CD4-positive, alpha-beta T cell treated with Interleukin-2 at 100 ng/mL for 4 hours (primary cell): ENCODE results near the gene LRRC4B.
A peak's percentile ranks its signal among the peaks of the same experiment; 100 is the strongest.
"Not testable (repeated sequence)": the region's sequence is repeated elsewhere in the genome, so short reads cannot be mapped to it uniquely, and the experiment has no call there.

ENCODE experiments used
- DNase-seq: peaks from one replicate; pipeline ENCODE4 v3.0.0-alpha.2; 2020; ENCODE audit warnings: low spot score

LRRC4B gene

GRCh38 chr19:50553134-50553703, 15.0 kb downstream of the LRRC4B start:
- DNase-seq = no peak

GRCh38 chr19:50552540-50552939, 15.7 kb downstream of the LRRC4B start:
- no peak for DNase-seq

GRCh38 chr19:50551715-50552187, 16.5 kb downstream of the LRRC4B start:
- no peak for DNase-seq

- no peak for DNase-seq
These were observed 17.1 kb downstream of the LRRC4B start for GRCh38 chr19:50551034-50551714.

GRCh38 chr19:50550594-50550966, 17.7 kb downstream of the LRRC4B start:
- DNase-seq = no peak

GRCh38 chr19:50549927-50550593, 18.2 kb downstream of the LRRC4B start:
- DNase-seq = no peak

- no peak for DNase-seq
These were observed 18.9 kb downstream of the LRRC4B start for GRCh38 chr19:50549059-50549926.

GRCh38 chr19:50548191-50549058, 19.8 kb downstream of the LRRC4B start:
- no peak for DNase-seq

GRCh38 chr19:50547385-50548190, 20.6 kb downstream of the LRRC4B start:
- no peak for DNase-seq

- DNase-seq = no peak
These were observed 21.6 kb downstream of the LRRC4B start for GRCh38 chr19:50546527-50547221.

GRCh38 chr19:50542943-50543342, 25.3 kb downstream of the LRRC4B start:
- no peak for DNase-seq

- DNase-seq = peak; percentile 45
These were observed 30.4 kb downstream of the LRRC4B start for GRCh38 chr19:50537769-50538230.

GRCh38 chr19:50537306-50537685, 30.9 kb downstream of the LRRC4B start:
- DNase-seq = no peak

GRCh38 chr19:50536662-50537305, 31.5 kb downstream of the LRRC4B start:
- no peak for DNase-seq

- DNase-seq = no peak
These were observed 32.5 kb downstream of the LRRC4B start for GRCh38 chr19:50535672-50536187.

GRCh38 chr19:50534478-50534877, 33.8 kb downstream of the LRRC4B start:
- no peak for DNase-seq

GRCh38 chr19:50532952-50533351, 35.3 kb downstream of the LRRC4B start:
- DNase-seq = no peak

- DNase-seq = no peak
These were observed 37.0 kb downstream of the LRRC4B start for GRCh38 chr19:50531171-50531612.

- not testable (repeated sequence) for DNase-seq
These were observed 40.2 kb downstream of the LRRC4B start for GRCh38 chr19:50528052-50528451.
